Fibroblast of the aortic adventitia (primary cell): ENCODE data around the gene GATAD2B. TPM values are rescaled to one million over a fixed set of nuclear protein-coding genes. Genes with fewer than 3 reads are reported as not detected.

Source experiments
- DNase-seq: peaks from one replicate; pipeline ENCODE4 v3.0.0-alpha.2; 2010; ENCODE audit warnings: low read depth
- H3K4me3 ChIP-seq: 2 replicates; pipeline ENCODE4 v1.5.1; 2011; ENCODE audit warnings: low read depth, mild to moderate bottlenecking, control low read depth, low read length, moderate library complexity
- total RNA-seq: library from RNA; depleted of rRNA; stranded (reverse); fragments of >200 nt; gene quantifications from 2 replicates; pipeline ENCODE4 v1.2.3, GENCODE V29; 2012; ENCODE audit warnings: low replicate concordance
- TF ChIP-seq, protein P1 (sequence below): IDR thresholded peaks from 2 replicates; pipeline ENCODE4 v1.5.1; 2011; ENCODE audit warnings: mild to moderate bottlenecking, low read length, control low read depth, inconsistent platforms; ENCODE audit not compliant: insufficient read depth

The GATAD2B gene
- total RNA-seq, 1 donor: 11.3 TPM

DNA sequence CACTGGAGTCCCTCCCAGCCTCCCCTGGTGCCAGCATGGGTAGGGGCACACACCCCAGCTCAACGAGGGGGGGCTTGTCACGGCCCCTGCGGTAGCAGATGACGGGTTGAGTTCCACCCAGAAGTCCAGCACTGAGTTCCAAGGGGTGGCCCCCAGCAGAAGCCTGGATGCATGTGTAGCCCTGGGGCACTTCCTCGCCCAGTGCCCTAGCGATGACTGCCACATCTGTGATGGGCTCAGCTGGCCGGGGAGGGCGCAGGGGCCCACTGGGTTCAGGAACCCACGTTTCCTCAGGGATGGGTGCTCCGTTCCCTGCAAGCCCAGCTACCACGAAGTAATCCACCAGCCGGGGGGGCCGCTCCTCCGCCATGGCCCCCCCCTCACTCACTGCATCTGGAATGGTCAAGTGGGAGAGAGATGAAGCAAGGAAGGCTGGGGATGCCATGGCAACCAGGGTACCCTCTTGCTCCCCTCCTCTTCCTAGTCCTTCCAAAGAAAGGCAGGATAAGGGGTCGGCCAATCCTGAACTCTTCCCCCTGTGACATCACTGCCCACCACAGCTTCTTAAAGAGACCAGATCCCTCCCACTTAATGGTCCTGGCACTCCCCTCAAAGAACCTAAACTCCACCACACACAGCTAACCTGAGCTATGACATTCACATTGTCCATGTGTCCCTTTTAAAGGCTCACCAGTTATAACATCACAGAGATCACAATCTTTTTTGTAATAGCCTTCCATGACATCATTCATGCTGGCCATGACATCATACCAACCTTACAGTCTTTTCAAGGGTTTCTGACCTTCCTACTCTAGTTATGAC is 21.4 kb upstream of the GATAD2B start:
- H3K4me3 ChIP-seq: no peak overlapping the region
- TF ChIP-seq, protein P1, sequence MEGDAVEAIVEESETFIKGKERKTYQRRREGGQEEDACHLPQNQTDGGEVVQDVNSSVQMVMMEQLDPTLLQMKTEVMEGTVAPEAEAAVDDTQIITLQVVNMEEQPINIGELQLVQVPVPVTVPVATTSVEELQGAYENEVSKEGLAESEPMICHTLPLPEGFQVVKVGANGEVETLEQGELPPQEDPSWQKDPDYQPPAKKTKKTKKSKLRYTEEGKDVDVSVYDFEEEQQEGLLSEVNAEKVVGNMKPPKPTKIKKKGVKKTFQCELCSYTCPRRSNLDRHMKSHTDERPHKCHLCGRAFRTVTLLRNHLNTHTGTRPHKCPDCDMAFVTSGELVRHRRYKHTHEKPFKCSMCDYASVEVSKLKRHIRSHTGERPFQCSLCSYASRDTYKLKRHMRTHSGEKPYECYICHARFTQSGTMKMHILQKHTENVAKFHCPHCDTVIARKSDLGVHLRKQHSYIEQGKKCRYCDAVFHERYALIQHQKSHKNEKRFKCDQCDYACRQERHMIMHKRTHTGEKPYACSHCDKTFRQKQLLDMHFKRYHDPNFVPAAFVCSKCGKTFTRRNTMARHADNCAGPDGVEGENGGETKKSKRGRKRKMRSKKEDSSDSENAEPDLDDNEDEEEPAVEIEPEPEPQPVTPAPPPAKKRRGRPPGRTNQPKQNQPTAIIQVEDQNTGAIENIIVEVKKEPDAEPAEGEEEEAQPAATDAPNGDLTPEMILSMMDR: no peak
- DNase-seq: no peak

DNA sequence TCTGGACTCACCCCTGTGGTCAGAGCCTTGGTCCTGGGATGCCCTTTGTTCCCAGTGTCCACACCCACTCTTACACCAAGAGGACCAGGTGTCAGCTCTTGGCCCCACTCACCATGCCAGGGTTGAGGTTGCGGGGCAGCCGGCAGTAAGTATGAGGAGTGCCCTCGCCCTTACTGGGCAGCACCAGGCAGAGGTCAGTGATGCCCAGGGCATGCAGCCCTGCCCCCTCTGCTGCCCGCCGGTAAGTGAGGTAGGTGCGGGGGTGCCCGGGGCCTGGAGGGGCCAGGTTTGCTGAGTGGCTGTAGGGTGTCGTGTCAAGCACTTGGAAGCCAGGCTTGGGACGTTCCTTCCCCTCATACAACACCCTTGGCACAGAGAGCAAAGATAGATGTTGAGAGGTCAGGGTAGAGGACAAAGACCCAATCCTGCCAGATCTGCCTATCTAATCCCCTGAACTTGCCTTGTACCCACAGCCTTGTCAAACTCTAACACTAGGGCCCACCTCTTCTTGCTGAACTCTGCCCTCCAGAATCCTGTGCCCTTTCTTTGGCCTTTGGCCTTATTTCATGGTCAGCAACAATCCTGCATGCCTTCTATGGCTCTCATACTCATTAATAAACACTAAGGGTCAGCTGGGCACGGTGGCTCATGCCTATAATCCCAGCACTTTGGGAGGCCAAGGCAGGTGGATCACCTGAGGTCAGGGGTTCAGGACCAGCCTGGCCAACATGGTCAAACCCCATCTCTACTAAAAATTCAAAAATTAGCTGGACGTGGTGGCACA is 20.2 kb upstream of the GATAD2B start:
- TF ChIP-seq, protein P1: no peak
- H3K4me3 ChIP-seq: no peak overlapping the region
- DNase-seq: no peak

DNA sequence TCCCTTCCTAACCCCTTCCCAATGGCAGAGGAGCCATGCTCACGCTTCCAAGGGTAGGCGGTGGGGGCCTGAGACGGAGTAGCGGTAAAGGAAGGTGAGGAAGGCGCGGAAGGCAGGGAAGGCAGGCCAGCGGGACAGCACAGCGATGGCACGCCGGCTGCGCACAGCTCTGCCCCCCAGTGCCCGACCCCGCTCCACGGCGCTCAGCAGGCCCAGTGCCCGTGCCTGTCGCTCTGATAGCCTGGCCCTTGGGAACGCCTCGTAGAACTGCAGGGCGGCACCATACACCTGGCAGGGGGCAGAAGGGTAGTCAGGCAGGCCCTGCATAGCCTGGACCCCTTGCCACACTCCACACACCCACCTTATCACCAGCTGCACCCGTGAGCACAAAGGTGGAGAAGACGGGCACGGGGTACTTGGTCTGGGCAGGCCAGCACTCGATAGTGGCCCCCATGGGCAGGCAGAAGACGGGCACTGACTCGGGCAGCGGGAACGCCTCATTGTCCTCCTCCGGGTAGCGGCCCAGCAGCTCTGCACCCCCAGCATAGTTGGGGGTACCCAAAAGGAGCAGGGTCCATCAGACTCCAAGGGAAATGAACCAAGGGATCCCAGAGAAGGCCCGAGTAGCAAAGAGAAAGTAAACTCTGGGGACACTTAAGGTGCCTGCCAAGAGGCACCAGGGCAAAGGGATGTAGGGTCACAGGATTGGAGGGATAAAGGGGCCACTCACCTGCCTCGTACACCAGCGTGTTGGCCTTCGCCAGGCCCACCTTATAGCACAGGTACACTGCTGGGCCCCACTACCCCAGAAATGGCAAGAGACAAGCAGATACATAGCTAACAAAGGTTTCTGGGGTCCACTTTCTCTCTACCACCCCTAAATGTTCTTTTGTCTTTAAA is 19.3 kb upstream of the GATAD2B start:
- no peak overlapping the region for H3K4me3 ChIP-seq
- DNase-seq: no peak
- TF ChIP-seq, protein P1: no peak

DNA sequence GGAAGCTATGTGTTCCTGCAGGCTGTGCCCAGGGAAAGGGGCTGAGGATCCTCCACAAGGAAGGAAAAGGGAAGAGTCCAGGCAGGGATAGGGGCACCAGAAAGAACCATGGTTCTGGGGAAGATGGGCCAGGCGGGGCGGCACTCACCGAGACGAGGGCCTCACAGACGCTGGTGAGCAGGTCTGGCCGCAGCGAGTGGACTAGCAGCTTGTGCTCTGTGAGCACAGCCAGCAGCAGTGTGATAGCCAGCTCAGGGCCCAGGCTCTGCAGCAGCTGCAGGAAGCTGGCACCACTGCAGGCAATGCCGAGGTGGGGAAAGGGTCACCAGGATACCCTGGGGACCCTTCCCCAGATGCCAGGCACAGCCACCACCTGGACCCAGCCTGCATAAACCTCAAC is 18.0 kb upstream of the GATAD2B start:
- TF ChIP-seq, protein P1: no peak

DNA sequence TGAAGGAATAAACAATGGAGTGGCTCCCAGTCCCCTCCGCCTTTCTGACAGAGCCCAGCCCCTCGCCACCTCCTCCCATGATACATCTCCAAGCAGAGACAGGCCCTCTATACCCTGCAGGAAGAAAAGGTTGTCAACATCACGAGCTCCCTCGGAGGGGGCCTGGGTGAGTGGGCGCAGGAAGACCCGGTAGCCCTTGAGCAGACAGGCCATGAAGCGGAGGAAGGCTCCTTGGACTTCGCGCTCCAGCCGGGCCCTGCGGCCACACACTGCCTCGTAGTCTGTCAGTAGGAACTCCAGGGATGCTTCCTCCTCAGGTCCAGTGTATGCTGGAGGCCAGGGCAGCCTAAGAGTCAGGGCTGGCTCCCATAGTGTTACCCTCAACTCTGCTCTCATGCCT is 16.7 kb upstream of the GATAD2B start:
- DNase-seq: no peak
- no peak overlapping the region for H3K4me3 ChIP-seq

More for the DNA sequence above, 18.0 kb upstream of the GATAD2B start:
- H3K4me3 ChIP-seq: no peak overlapping the region
- no peak for DNase-seq

DNA sequence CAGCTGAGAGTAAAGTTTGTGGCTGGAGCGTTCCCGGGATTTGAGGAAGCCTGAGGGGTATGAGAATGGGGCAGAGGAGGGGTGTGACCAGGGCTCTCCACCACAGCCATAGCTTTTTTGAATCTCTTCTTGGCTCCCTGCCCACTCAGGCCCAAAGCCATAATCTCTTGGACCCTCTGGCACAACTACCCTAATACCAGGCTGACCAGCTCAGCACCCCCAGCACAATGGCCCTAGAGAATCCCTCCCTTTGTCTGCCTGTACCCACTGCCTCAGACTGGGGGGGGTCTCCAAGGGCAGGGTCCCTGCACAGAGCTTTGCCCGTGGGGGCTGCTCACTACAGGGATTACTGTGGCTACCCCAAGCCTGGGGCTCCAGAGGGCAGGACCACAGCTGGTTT is 16.2 kb upstream of the GATAD2B start:
- no peak for DNase-seq
- H3K4me3 ChIP-seq: no peak overlapping the region
- TF ChIP-seq, protein P1: no peak

More for the DNA sequence above, 16.7 kb upstream of the GATAD2B start:
- TF ChIP-seq, protein P1: no peak
